Trophoblast cell (in vitro differentiated cells and primary cell): ENCODE measurements around the gene HNF1B.

ENCODE experiments used
- DNase-seq, 2 donors: peaks; one replicate each; pipeline ENCODE4 v3.0.0-alpha.2; 2016
- H2AFZ ChIP-seq: 2 replicates; pipeline ENCODE4 v1.6.1; 2013; ENCODE audit warnings: low read length, moderate library complexity, mild to moderate bottlenecking; ENCODE audit not compliant: insufficient read depth, poor library complexity
- H2AK5ac ChIP-seq: 2 replicates; pipeline ENCODE4 v1.6.1; 2013; ENCODE audit warnings: mild to moderate bottlenecking, low read length
- H2BK120ac ChIP-seq: 2 replicates; pipeline ENCODE4 v1.6.1; 2013; ENCODE audit warnings: low read length, mild to moderate bottlenecking, moderate library complexity; ENCODE audit not compliant: insufficient read depth, poor library complexity
- H2BK12ac ChIP-seq: 2 replicates; pipeline ENCODE4 v1.6.1; 2013; ENCODE audit warnings: mild to moderate bottlenecking, low read length, moderate library complexity
- H2BK5ac ChIP-seq: 2 replicates; pipeline ENCODE4 v1.6.1; 2013; ENCODE audit warnings: low read length, low read depth, moderate library complexity, mild to moderate bottlenecking; ENCODE audit not compliant: poor library complexity
- H3K14ac ChIP-seq: 2 replicates; pipeline ENCODE4 v1.6.1; 2013; ENCODE audit warnings: mild to moderate bottlenecking, low read length
- H3K18ac ChIP-seq: 2 replicates; pipeline ENCODE4 v1.6.1; 2013; ENCODE audit warnings: mild to moderate bottlenecking, low read length
- H3K23ac ChIP-seq: 2 replicates; pipeline ENCODE4 v1.6.1; 2013; ENCODE audit warnings: low read length
- H3K27ac ChIP-seq: 2 replicates; pipeline ENCODE4 v1.5.1; 2013; ENCODE audit warnings: low read depth, mild to moderate bottlenecking, inconsistent platforms, low read length, moderate library complexity
- H3K27me3 ChIP-seq: 2 replicates; pipeline ENCODE4 v1.6.1; 2013; ENCODE audit warnings: inconsistent platforms, mild to moderate bottlenecking, low read length, moderate library complexity; ENCODE audit not compliant: insufficient read depth
- H3K36me3 ChIP-seq, 2 experiments: 1 replicate in 1 of 2; 2 replicates in 1 of 2; pipeline ENCODE4 v1.6.1; 2013; ENCODE audit warnings: low read length in 2 of 2, mild to moderate bottlenecking in 2 of 2, moderate library complexity in 1 of 2; ENCODE audit not compliant: insufficient read depth in 2 of 2, control insufficient read depth in 1 of 2
- H3K4ac ChIP-seq: 2 replicates; pipeline ENCODE4 v1.6.1; 2013; ENCODE audit warnings: low read depth, mild to moderate bottlenecking, low read length, moderate library complexity
- H3K4me1 ChIP-seq, 2 experiments: 1 replicate in 1 of 2; 2 replicates in 1 of 2; pipeline ENCODE4 v1.6.1; 2013; ENCODE audit warnings: low read length in 2 of 2, mild to moderate bottlenecking in 2 of 2, moderate library complexity in 1 of 2; ENCODE audit not compliant: insufficient read depth in 2 of 2, control insufficient read depth in 1 of 2
- H3K4me2 ChIP-seq: 2 replicates; pipeline ENCODE4 v1.6.1; 2013; ENCODE audit warnings: inconsistent platforms, mild to moderate bottlenecking, low read length, moderate library complexity
- H3K4me3 ChIP-seq: 2 replicates; pipeline ENCODE4 v1.5.1; 2013; ENCODE audit warnings: mild to moderate bottlenecking, low read depth, low read length, inconsistent platforms
- H3K79me1 ChIP-seq: one replicate; pipeline ENCODE4 v1.6.1; 2013; ENCODE audit warnings: low read length
- H3K79me2 ChIP-seq: 2 replicates; pipeline ENCODE4 v1.6.1; 2013; ENCODE audit warnings: low read length, mild to moderate bottlenecking; ENCODE audit not compliant: control insufficient read depth, insufficient read depth, poor library complexity
- H3K9ac ChIP-seq: 2 replicates; pipeline ENCODE4 v1.6.1; 2013; ENCODE audit warnings: mild to moderate bottlenecking, low read length
- H3K9me3 ChIP-seq: 2 replicates; pipeline ENCODE4 v1.6.1; 2013; ENCODE audit warnings: low read depth, mild to moderate bottlenecking, control low read depth, inconsistent platforms, low read length; ENCODE audit not compliant: insufficient read depth
- H4K12ac ChIP-seq: 2 replicates; pipeline ENCODE4 v1.6.1; 2013; ENCODE audit warnings: low read depth, mild to moderate bottlenecking, low read length, moderate library complexity
- H4K8ac ChIP-seq: 2 replicates; pipeline ENCODE4 v1.6.1; 2013; ENCODE audit warnings: low read depth, mild to moderate bottlenecking, low read length, moderate library complexity
- H4K91ac ChIP-seq: one replicate; pipeline ENCODE4 v1.6.1; 2013; ENCODE audit warnings: low read depth, mild to moderate bottlenecking, low read length, moderate library complexity
- WGBS: extraction: QIAGEN DNeasy Blood & Tissue Kit; methylation state at CpG from one replicate; pipeline ENCODE4 v1.1.7; 2013; ENCODE audit warnings: missing lambda C conversion rate; ENCODE audit not compliant: insufficient read length, insufficient coverage; ENCODE audit errors: extremely low coverage; 5-methylcytosine and 5-hydroxymethylcytosine counted together

HNF1B gene

DNA sequence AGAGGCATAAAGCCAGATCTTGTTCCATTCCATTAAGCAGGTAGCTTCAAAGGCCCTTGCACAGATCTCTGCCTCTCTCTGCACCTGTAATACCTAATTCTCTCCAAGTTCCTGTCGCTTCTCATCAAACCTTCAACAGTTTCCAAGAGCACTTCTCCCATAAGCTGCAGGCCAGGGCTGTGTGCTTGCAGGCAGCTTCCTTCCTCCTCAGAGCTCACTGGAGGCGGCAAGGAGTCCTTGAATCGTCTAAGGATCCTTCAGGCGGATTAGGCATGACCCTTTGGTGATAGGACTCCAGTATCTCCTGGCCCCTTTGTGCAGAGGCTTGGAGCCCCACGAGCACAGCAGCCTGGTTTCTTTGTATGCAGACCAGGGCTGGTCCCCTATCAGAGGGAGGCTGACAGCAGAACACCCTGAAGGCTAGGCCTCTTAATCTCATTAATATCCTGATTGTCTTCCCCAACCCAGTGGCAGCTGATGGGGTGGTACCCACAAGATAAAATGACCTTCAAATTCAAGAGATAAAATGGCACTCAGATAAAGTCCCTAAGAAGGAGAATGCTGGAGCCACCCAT lies 19.8 kb downstream of the HNF1B start:
- Histone ChIP-seq H3K79me2 (no peaks in the 10 kb centered on the region), H3K27ac (no peak overlapping the region), H3K4me3 (no peak overlapping the region), H3K36me3 (no peaks in the 10 kb centered on the region), H3K14ac (no peak overlapping the region), H4K91ac (no peak overlapping the region), H3K4me2 (no peak overlapping the region), H3K4me1 (no peaks in the 10 kb centered on the region), H2AK5ac (no peak overlapping the region), H2BK5ac (no peak overlapping the region), H2BK120ac (no peak overlapping the region), H4K12ac (no peak overlapping the region), H3K23ac (no peak overlapping the region), H3K27me3 (no peaks in the 10 kb centered on the region), H3K18ac (no peak overlapping the region), H3K79me1 (no peaks in the 10 kb centered on the region), H3K4ac (no peak overlapping the region), H3K9ac (no peak overlapping the region), H2BK12ac (no peak overlapping the region), H2AFZ (no peak overlapping the region), H3K9me3 (no peaks in the 10 kb centered on the region), H4K8ac (no peak overlapping the region)
- DNase-seq, result no peak
- no CpG with 5 or more reads among the region's 5 CpGs for WGBS

DNA sequence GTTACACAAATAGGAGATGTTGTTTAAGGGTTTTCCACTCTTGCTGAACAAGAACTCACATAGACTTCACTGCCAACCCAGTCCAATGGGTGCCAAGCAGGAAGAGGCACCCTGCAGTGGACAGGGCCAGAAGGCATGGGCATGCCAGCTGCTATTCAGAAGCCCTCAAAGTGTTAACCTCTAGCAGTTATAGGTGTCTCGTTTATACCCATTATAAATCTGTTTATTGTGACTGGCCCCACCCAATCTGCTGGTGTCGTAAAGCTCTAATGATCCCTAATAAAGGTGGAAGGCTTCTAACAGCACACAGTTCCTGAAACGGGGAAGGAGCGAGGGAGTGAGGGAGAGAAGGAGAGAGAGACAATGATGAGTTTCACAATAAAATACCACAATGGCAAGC lies 23.9 kb downstream of the HNF1B start:
- Histone ChIP-seq H3K79me1 (no peaks in the 10 kb centered on the region), H3K27me3 (no peaks in the 10 kb centered on the region), H3K18ac (no peak overlapping the region), H3K27ac (no peak overlapping the region), H2BK12ac (no peak overlapping the region), H2AK5ac (no peak overlapping the region), H2BK120ac (no peak overlapping the region), H2AFZ (no peak overlapping the region), H3K4me2 (no peak overlapping the region), H4K12ac (no peak overlapping the region), H3K14ac (no peak overlapping the region), H3K9me3 (no peaks in the 10 kb centered on the region), H4K91ac (no peak overlapping the region), H3K23ac (no peak overlapping the region), H2BK5ac (no peak overlapping the region), H3K79me2 (no peaks in the 10 kb centered on the region), H3K4ac (no peak overlapping the region), H4K8ac (no peak overlapping the region), H3K9ac (no peak overlapping the region), H3K36me3 (no peaks in the 10 kb centered on the region), H3K4me1 (no peaks in the 10 kb centered on the region), H3K4me3 (no peak overlapping the region)
- no CpG with 5 or more reads among the region's 4 CpGs for WGBS
- no peak for DNase-seq

DNA sequence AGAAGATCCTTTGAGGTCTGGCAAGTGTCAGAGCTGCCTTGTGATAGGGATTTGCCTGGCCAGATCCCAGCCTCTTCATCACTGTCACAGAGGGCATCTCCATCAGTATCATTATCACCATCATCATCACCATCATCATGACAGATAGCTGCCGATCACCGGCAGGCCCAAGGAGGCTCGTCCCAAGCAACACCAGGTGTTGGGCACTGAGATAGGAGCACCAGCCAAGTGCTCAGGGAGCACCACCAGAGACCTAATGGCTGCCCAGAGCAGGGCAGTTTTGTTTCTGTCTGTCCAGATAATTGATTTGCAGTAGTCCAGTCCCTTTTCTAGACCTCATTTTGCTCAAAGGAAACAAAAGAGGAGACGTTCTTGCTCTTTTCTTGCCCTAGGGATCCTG lies 25.0 kb downstream of the HNF1B start:
- Histone ChIP-seq H3K4me3 (no peak overlapping the region), H4K8ac (no peak overlapping the region), H3K4me2 (no peak overlapping the region), H2AK5ac (no peak overlapping the region), H3K79me2 (no peaks in the 10 kb centered on the region), H3K27ac (no peak overlapping the region), H3K27me3 (no peaks in the 10 kb centered on the region), H3K79me1 (no peaks in the 10 kb centered on the region), H3K18ac (no peak overlapping the region), H3K36me3 (no peaks in the 10 kb centered on the region), H4K12ac (no peak overlapping the region), H3K14ac (no peak overlapping the region), H3K4me1 (no peaks in the 10 kb centered on the region), H3K4ac (no peak overlapping the region), H3K9ac (no peak overlapping the region), H3K23ac (no peak overlapping the region), H3K9me3 (no peaks in the 10 kb centered on the region), H4K91ac (no peak overlapping the region), H2BK5ac (no peak overlapping the region), H2AFZ (no peak overlapping the region), H2BK120ac (no peak overlapping the region), H2BK12ac (no peak overlapping the region)
- DNase-seq, result no peak
- WGBS, result no CpG with 5 or more reads among the region's 4 CpGs

DNA sequence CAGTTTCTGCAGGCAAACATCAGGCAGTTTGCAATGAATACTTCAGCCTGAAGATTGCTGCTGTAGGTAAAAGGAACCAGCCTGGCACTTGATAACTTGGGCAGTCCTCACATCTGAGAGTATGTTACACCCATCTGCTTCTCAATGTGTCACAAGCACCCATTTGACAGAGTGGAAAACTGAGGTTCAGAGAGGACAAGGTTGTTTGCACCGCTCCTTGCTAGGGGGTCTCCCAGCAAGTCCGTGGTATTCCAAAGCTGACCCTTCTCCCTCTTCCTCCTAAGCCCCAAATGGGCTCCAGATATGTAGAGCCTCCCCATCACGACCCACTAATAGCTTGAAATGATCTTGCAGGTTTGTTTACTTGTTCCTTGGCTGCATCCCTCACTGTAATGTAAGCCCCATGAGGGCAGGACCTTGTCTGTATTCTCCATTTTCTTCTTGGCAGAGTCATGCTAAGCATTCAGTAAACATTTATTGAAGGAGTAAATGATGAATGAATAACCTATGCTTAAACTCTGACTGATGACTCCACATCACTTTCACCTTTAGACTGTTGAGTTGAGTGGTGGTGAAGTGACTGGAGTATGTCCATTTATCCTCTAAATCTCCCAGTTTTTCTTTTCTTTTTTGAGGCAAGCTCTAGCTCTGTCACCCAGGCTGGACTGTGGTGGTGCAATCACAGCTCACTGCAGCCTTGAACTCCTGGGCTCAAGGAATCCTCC lies 26.4 kb downstream of the HNF1B start:
- no peak overlapping the region for H3K4ac ChIP-seq
- no peak overlapping the region for H2BK120ac ChIP-seq
- WGBS, result no CpG with 5 or more reads among the region's 3 CpGs

More for the DNA sequence above, 26.4 kb downstream of the HNF1B start:
- Histone ChIP-seq H3K18ac (no peak overlapping the region), H3K79me2 (no peaks in the 10 kb centered on the region), H3K36me3 (no peaks in the 10 kb centered on the region), H3K27ac (no peak overlapping the region), H3K4me2 (no peak overlapping the region), H3K23ac (no peak overlapping the region), H3K4me1 (no peaks in the 10 kb centered on the region), H3K79me1 (no peaks in the 10 kb centered on the region), H2AK5ac (no peak overlapping the region), H3K27me3 (no peaks in the 10 kb centered on the region), H3K4me3 (no peak overlapping the region), H4K8ac (no peak overlapping the region), H4K91ac (no peak overlapping the region), H3K9ac (no peak overlapping the region), H2BK5ac (no peak overlapping the region), H2BK12ac (no peak overlapping the region), H3K14ac (no peak overlapping the region), H2AFZ (no peak overlapping the region), H4K12ac (no peak overlapping the region), H3K9me3 (no peaks in the 10 kb centered on the region)
- DNase-seq, result no peak
